GM18507 (cell line): ENCODE data around the gene GDF10.

Experiments used
- DNase-seq: peaks from one replicate; pipeline ENCODE4 v3.0.0; 2011; ENCODE audit warnings: low read depth; ENCODE audit not compliant: insufficient read length; ENCODE audit errors: extremely low spot score
- FAIRE-seq: peaks from 2 replicates; lab custom pipeline; 2011; peaks lifted over from hg19 to GRCh38; lab: Jason Lieb, UNC

GDF10 gene

GRCh38 chr10:47299611-47300428 lies at the start of gene GDF10:
TSS of gene GDF10 (plus strand) at chr10:47300197. CDS start at chr10:47300652, 455 bp downstream.
- DNase-seq = no peak
- FAIRE-seq = no peak

- no peak for FAIRE-seq
- no peak for DNase-seq
Measured at GRCh38 chr10:47252093-47252780, 47.8 kb upstream of the GDF10 start.

GRCh38 chr10:47253030-47253637 lies 46.9 kb upstream of the GDF10 start:
- DNase-seq (no peak), FAIRE-seq (no peak)

- FAIRE-seq (no peak), DNase-seq (no peak)
Measured at GRCh38 chr10:47253651-47254375, 46.2 kb upstream of the GDF10 start.

- no peak for DNase-seq
- no peak for FAIRE-seq
Measured at GRCh38 chr10:47254611-47255010, 45.4 kb upstream of the GDF10 start.

GRCh38 chr10:47255033-47255813 lies 44.8 kb upstream of the GDF10 start:
- no peak for DNase-seq
- no peak for FAIRE-seq

- no peak for FAIRE-seq
- no peak for DNase-seq
Measured at GRCh38 chr10:47255866-47256265, 44.1 kb upstream of the GDF10 start.

GRCh38 chr10:47256751-47257336 lies 43.2 kb upstream of the GDF10 start:
- FAIRE-seq (no peak), DNase-seq (no peak)

GRCh38 chr10:47257396-47258120 lies 42.4 kb upstream of the GDF10 start:
- DNase-seq (no peak), FAIRE-seq (no peak)

- no peak for DNase-seq
- FAIRE-seq = no peak
Measured at GRCh38 chr10:47258921-47259320, 41.1 kb upstream of the GDF10 start.

GRCh38 chr10:47259466-47259865 lies 40.5 kb upstream of the GDF10 start:
- FAIRE-seq = no peak
- DNase-seq = no peak

GRCh38 chr10:47260505-47261111 lies 39.4 kb upstream of the GDF10 start:
- DNase-seq (no peak), FAIRE-seq (no peak)

GRCh38 chr10:47261121-47261520 lies 38.9 kb upstream of the GDF10 start:
- FAIRE-seq = no peak
- peak; percentile 29 for DNase-seq

GRCh38 chr10:47261556-47261955 lies 38.4 kb upstream of the GDF10 start:
- no peak for FAIRE-seq

GRCh38 chr10:47262606-47263533 lies 37.1 kb upstream of the GDF10 start:
- FAIRE-seq (no peak), DNase-seq (no peak)

More at GRCh38 chr10:47261556-47261955, 38.4 kb upstream of the GDF10 start:
- no peak for DNase-seq

- DNase-seq (no peak), FAIRE-seq (no peak)
Measured at GRCh38 chr10:47264797-47265281, 35.2 kb upstream of the GDF10 start.

GRCh38 chr10:47266602-47267001 lies 33.4 kb upstream of the GDF10 start:
- no peak for FAIRE-seq

More at GRCh38 chr10:47266602-47267001, 33.4 kb upstream of the GDF10 start:
- DNase-seq = no peak
